Neural progenitor cell (in vitro differentiated cells): ENCODE data around the gene XAB2.

ENCODE experiments used
- CTCF ChIP-seq: fragments of 200-600 bp; sonication (generic); IDR thresholded peaks from 2 replicates; pipeline ENCODE4 v1.5.1; 2017; ENCODE audit warnings: antibody characterized with exemption, mild to moderate bottlenecking
- EZH2phosphoT487 ChIP-seq: fragments of 200-600 bp; sonication (generic); IDR thresholded peaks from 2 replicates; pipeline ENCODE4 v1.6.1; 2017; ENCODE audit warnings: antibody characterized with exemption

- TF ChIP-seq CTCF (no peak), EZH2phosphoT487 (no peak)
Observed at GRCh38 chr19:7674010-7675005, 45.0 kb upstream of the XAB2 start.
